SK-N-DZ (cell line): ENCODE measurements around the gene BIRC6. TPM values are rescaled to one million over a fixed set of nuclear protein-coding genes. Genes with fewer than 3 reads are reported as not detected.
"Not testable (repeated sequence)": the region's sequence is repeated elsewhere in the genome, so short reads cannot be mapped to it uniquely, and the experiment has no call there.

Source experiments
- DNase-seq: peaks from one replicate; pipeline ENCODE4 v3.0.0-alpha.2; 2015; ENCODE audit warnings: low spot score
- polyA plus RNA-seq, 2 experiments: library from polyadenylated mRNA; depleted of rRNA; stranded (reverse); fragments of >200 nt; gene quantifications; 2 replicates each; pipeline ENCODE4 v1.2.3, GENCODE V29; 2014

The BIRC6 gene
- 42.2 and 45.4 TPM in 2 replicates for polyA plus RNA-seq (2014; cell fraction: cytosol; rRNA removed)
- 34.3 and 44.3 TPM in 2 replicates for polyA plus RNA-seq (2014; cell fraction: nucleus; rRNA removed)

GRCh38 chr2:32356681-32357317 lies at the start of gene BIRC6:
TSS of gene BIRC6 (plus strand) at chr2:32357023. CDS start at chr2:32357162, 139 bp downstream.
- DNase-seq: peak; percentile 97

DNA sequence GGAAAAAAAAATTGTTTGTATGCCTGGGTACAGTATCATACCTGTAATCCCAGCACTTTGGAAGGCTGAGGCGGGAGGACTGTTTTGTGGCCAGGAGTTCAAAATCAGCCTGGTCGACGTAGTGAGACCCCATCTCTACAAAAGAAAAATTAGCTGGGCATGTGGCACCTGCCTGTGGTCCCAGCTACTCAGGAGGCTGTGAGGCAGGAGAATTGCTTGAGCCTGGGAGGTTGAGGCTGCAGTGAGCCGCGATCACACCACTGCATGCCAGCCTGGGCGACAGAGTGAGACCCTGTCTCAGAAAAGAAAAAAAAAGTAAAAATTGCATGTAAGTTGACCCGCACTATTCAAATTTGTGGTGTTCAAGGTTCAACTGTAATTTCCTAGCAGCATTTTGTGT lies 46.2 kb upstream of the BIRC6 start:
- DNase-seq: no peak

- DNase-seq: no peak
Observed at GRCh38 chr2:32314886-32315285, 41.9 kb upstream of the BIRC6 start.

- DNase-seq: not testable (repeated sequence)
Observed at GRCh38 chr2:32328679-32329078, 28.1 kb upstream of the BIRC6 start.

DNA sequence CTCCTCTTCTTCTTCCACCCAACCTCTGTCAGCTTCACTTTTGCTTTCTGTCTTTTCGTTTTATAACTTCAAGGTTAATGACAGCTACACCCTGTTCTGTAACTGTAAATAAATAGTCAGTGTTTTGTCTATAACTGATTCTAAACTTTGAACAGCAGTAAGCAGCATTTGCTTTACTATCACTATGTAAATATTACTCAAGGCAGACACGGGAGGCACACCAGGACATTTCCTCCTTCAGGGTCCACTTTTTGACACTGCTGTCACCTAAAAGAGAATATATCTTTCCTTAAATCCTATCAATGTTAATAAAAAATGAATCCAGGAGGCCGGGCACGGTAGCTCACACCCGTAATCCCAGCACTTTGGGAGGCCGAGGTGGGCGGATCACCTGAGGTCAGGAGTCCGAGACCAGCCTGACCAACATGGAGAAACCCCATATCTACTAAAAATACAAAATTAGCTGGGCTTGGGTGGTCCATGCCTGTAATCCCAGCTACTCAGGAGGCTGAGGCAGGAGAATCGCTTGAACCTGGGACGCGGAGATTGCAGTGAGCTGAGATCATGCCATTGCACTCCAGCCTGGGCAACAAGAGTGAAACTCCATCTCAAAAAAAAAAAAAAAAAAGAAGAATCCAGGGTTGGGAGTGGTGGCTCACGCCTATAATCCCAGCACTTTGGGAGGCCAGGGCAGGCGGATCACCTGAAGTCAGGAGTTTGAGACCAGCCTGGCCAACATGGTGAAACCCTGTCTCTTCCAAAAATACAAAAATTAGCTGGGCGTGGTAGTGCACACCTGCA lies 27.4 kb upstream of the BIRC6 start:
- DNase-seq: not testable (repeated sequence)

GRCh38 chr2:32330136-32330535 lies 26.7 kb upstream of the BIRC6 start:
- no peak for DNase-seq

DNA sequence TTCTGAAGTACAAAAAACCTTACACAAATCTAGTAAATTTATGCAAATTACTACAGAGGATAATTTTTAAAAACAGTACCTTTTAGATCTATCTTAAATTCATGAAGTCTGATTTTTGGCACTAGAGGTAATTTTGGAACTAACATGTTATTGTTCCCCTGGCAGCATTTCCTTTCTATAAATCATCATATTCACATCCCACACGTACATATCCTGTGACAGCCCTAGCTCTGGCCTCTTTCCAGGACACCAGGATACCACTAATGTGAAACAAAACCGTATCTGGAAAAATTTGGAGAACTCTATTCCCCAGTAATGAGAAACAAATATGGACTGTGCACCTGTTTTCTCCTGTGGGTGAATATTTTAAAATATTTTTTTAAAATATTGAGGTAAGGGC lies 14.0 kb upstream of the BIRC6 start:
- DNase-seq: no peak

DNA sequence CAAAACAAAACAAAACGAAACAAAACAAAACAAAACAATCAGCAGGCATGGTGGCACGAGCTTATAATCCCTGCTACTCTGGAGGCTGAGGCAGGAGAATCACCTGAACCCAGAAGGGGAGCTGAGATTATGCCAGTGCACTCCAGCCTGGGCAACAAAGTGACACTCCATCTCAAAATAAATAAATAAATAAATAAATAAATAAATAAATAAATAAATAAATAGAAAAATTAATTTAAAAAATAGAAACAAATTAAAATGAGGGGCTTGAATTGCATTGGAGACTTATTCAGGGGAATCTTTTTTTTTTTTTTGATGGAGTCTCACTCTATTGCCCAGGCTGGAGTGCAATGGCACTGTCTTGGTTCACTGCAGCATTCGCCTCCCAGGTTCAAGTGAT lies 6.0 kb upstream of the BIRC6 start:
- DNase-seq: not testable (repeated sequence)

- DNase-seq: no peak
Observed at GRCh38 chr2:32355976-32356680, 695 bp upstream of the BIRC6 start.

DNA sequence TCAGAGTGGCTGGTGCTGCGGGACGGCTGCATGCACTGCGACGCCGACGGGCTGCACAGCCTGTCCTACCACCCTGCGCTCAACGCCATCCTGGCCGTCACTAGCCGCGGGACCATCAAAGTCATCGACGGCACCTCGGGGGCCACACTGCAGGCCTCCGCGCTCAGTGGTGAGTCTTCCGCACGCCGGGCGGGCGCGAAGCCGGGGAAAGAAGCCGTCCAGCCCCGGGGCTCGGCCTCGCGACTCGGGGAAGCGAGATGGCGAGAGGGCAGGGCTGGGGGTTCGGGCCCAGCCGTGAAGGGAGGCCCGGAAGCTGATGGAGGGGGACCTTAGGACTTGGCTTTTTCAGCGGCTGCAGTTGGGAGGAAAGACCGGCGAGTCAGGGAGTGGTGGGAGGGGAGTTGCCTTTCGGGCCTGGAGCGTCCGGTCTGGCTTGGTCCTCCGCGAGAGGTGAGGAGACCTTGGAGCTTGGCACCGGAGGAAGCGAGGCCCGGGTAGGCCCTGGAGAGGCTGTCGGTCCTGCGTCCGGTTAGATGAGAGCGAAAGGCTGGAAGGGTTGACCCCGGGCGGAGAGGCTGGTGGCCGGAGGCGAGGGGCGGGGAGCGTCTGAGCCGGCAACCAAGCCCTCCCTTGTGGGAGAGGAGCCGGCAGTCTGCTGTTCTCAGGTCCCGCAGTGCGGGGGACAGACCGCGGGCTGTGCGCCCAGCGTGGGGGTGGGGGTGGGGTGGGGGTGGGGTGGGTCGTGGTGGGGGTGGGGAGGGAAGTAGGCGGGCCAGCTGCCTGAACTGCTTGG lies 691 bp downstream of the BIRC6 start:
- DNase-seq: peak; percentile 31

GRCh38 chr2:32358111-32358482 lies 1.3 kb downstream of the BIRC6 start:
- peak; percentile 6 for DNase-seq

DNA sequence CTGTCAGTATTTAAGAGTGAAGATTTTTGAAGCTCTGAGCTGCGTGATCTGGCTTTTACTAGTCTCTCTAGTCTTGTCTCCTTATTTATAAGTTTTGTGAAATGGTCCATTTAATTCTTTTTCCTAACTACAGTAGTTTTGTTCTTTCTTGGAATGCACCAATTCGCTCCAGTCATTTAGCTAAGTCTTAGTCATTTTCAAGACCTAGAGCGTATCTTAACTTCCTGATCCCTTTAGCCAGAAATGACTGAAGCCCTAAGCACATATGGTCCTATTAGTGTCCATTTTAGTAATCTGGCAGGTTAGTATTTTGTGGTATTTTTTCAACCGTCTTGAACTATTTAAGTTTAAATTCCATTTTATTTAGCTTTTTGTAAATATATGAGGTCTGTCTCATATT lies 3.6 kb downstream of the BIRC6 start:
- no peak for DNase-seq

DNA sequence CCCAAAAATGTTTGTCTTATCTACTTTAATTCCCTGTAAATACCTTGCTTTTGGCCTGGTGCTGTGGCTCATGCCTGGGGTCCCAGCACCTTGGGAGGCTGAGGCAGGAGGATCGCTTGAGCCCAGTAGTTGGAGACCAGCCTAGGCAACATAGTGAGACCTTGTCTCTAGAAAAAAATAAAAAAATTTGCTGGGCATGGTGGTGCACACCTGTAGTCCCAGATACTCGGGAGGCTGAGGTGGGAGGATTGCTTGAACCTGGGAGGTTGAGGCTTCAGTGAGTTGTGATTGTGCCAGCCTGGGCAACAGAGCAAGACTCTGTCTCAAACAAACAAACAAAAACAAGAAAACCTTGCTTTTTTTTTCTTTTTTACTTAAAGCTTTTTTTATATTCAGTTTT lies 6.2 kb downstream of the BIRC6 start:
- DNase-seq: not testable (repeated sequence)

DNA sequence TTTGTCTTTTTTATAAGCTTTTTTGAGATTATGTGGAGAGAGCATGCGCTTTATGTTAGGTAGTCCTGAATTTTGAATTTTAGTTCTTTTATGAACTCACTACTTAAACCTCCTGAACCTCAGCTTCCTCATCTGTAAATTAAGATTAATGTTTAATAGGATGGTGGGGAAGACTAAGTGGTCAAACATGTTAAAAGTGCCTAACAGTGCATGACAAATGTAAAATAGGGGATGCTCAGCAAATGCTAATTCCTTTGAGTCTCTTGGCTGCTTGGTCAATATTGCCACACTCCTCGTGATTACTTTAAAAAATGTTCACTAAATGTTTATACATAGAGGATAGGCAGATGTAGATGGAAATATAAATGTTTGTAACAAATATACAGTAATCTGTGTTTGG lies 6.8 kb downstream of the BIRC6 start:
- no peak for DNase-seq

GRCh38 chr2:32364290-32364689 lies 7.5 kb downstream of the BIRC6 start:
- not testable (repeated sequence) for DNase-seq

- DNase-seq: not testable (repeated sequence)
Observed at GRCh38 chr2:32365679-32366078, 8.9 kb downstream of the BIRC6 start.

GRCh38 chr2:32366595-32366994 lies 9.8 kb downstream of the BIRC6 start:
- DNase-seq: no peak

DNA sequence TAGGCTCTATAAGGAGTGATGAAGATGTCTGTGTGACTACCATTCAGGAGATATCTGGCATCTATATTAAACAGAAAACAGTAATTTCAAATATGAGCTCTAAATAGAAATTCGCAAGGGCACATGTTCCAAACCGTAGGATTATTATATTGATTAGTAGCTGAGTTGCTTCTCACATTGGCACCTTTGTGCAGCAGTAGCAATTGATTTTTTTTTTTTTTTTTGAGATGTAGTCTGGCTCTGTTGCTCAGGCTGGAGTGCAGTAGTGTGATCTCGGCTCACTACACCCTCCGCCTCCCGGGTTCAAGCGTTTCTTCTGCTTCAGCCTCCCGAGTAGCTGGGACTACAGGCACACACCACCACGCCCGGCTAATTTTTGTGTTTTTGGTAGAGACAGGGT lies 12.4 kb downstream of the BIRC6 start:
- DNase-seq: no peak

DNA sequence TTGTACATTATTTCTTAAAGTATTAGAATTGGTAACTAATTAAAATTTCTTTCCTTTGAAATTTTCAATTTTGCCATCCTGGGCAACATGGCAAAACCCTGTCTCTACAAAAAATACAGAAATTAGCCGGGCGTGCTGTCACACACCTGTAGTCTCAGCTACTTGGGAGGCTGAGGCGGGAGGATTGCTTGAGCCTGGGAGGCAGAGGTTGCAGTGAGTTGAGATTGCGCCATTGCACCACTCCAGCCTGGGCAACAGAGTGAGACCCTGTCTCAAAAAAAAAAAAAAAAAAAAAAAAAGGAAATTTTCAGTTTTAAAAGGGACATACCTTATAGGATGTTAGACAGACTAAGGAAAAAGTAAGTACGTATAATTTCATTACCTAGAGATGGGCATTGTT lies 14.1 kb downstream of the BIRC6 start:
- DNase-seq: not testable (repeated sequence)

DNA sequence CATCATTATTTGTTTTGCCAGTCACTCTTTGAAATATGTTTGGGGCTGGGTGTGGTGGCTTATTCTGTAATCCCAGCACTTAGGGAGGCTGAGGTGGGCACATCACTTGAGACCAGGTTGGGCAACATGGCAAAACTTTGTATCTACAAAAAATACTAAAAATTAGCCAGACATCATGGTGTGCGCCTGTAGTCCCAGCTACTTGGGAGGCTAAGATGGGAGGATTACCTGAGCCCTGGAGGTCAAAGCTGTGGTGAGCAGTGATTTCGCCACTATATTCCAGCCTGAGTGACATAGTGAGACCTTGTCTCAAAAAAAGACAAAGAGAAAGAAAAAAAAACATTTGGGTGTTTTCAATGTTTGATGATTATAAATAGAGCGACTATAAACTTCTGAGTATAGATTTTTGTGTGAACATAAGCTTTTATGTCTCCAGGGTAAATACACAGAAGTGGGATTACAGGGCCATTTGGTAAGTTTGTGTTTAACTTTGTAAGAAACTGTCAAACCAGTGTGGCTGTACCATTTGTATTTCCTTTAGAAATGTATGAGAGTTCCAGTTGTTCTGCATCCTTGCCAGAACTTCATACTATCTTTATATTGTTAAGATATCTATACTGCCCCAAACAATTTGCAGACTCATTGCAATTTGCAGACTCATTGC lies 15.8 kb downstream of the BIRC6 start:
- no peak for DNase-seq
